ENCODE data around the gene MAPK8IP1.

The MAPK8IP1 gene

DNA sequence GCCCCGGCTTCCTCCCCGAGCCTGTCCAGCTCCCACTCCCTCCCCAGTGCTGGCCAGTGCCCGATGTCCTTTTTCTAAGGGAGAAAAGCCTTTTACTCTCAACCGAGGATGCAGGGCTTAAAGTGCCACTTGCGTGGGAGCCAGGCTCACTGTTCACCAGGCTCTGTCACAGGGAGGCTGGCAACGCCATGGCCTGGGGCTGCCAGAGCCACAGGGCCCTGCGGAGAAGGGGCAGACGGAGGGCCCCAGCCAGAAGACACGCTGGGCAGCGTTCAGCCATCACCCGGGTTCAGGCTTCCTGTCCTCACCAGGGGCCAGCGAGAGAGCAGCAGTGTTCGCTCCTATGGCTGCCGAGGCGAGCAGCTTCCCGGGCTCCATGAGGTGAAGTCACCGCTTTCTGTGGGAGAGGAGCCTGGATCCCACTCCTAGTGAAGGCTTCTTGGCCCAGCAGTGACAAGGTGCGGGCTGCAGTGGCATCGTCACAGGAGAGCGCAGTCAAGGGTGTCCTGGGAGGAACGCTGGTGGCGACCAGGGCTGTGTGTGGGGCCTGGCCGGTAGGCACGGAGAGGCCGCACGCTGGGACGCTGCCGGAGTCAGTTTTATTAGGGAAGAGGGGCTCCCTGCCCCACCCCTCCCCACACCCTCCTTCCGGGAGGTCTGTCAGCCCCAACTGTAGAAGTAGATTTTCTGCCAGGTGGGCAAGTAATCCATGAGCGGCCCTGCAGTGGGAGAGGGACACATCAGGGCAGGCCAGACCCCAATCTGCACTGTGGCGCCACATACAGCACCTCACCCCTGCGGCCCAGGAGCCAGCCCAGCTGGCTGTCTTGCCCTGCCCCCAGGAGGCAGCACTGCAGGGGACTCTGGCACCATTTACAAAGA is 24.4 kb downstream of the MAPK8IP1 start:
- no peak for DNase-seq (ENCODE audit: low read depth in 2 of 2)

DNA sequence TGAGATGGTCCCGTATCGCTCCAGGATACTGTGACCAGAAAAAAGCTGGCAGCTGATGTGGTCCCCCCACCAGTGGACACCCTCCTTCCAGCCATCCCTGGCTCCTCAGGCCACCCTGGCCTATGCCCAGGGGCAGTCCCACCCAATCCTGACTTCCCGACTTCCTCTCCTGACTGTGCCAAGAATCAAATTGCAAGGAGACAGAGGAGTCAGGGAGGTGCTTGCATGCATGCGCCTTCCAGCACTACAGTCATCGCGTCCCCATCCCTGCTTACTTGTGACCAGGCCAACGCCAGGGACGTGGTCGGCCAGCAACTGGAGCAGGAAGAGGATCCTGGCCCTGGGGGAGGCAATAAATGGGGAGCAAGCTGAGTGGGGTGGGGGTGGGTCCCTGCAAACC is 25.2 kb downstream of the MAPK8IP1 start:
- no peak for DNase-seq (ENCODE audit: low read depth in 2 of 2)

DNA sequence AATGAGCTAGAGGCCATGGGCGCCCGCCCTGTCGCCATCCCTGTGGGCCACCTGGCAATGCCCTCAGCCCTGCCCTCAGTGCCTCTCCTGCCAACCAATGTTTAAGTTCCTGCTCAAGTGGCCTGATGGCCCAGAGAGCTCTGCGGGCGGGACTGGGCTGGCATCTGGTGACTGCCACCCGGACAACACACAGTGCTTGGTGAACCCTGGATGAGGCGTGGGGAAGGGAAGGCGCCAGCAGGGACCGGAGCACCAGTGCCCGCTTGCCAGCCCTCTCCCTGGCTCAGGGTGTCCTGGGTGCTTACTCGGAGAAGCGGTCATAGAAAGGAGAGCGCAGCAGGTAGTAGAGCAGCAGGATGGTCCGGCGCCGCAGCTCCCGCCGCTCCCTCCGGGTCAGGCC is 28.1 kb downstream of the MAPK8IP1 start:
- DNase-seq (ENCODE audit: low read depth in 2 of 2): no peak

DNA sequence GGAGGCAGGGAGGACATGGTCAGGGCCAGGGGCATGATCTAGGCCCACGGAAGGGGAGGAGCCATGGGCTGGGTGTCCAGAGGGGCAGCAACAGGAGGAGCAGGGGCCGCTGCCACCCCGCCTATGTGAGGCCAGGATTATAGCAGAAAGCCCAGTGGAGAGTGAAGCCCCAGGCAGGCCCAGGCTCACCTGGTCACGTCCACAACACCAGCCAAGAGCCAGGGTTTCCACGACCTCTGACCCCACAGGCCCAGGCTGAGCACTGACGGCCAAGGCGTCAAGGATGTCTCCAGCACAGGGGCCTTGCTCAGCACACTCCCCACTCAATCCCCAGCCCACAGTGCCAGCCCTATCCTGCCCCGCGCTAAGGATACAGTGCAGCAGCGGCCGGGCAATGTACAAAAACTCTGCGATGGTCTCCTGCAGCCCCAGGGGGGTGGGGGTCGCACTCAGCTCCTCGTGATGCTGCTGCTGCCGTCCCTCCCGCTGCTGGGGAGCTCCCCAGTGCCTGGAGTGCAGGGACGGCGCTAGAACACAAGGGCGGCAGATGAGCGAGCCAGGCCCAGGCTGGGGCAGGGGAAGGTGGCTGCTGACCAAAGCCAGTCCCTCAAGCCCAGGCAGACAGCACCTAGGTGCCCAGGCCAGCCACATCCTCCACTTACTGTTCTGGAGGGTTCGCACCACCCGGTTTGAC is 28.6 kb downstream of the MAPK8IP1 start:
- DNase-seq (ENCODE audit: low read depth in 2 of 2): no peak

DNA sequence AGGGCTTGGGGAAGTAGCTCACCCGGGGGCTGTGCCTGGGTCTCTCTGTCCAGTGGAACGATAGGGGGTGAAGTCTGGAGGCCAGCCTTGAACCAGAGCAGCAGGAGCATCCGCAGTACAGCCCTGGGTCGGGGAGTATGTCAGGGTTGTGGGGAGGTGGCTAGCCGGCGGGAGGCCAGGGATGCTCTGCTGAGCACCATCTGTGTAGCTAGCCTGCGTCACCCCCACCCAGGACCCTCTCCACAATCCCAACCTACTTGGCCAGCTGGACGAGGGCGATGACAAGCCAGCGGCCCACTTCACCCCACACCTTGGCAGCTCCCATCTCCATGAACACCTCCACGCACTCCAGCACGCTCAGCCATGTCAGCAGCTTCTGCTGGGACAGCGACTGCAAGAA is 30.0 kb downstream of the MAPK8IP1 start:
- no peak for DNase-seq (ENCODE audit: low read depth in 2 of 2)

DNA sequence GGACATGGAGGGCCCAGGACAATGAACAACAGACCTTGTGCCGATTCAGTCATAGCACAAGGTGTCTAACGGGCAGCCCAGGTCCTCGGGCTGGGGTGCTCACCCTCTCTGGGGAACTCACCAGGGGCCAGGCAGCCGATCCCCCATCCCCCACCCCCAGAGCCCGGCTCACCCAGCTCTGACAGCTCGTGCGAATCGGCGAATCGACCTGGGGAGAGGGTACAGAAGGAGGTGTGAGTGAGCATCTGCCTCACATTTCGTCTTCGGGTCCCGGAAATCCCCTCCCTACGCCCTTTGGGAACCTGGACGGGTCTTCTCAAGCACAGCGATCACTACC is 31.8 kb downstream of the MAPK8IP1 start:
- no peak for DNase-seq (ENCODE audit: low read depth in 2 of 2)

DNA sequence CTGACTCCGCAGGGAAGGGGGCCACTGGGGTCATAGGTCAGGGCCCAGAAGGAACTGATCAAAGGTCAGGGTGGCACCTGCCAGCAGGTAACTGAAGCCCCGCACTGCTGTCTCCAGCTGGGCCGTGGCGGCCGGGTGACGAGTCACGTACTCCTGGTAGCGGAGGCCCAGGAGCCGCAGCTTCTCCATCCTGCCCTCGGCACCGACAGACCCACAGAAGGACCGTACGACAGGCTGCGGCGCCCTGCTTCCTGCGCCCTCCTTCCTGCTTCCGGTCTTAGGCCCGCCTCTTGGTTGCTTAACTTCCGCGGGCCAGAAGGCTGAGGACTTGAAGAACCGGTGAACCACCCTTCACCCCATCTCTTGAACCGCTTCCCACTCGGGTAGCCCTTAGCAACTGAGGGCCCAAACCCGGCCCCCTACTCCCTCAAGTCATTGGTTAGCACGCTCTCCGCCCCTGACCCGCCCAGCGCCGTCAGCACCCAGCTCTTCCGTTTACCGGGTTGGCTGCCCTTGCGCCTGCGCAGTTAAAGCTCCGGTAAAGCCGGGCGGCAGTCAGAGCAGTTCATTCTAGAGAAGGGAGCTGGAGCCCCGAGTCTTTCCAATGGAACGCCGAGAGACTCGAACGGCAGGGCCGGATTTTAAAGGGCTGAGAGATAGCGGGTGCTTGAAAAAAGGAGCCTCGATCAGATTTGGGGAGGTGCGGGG is 32.3 kb downstream of the MAPK8IP1 start, which contains the start of gene PEX16:
PEX16 (minus strand) TSS at position 255 of the 708 bp plus-strand sequence; CDS start at position 189, 66 bp downstream.
- DNase-seq (ENCODE audit: low read depth in 2 of 2): peak; percentile 80 to 89

DNA sequence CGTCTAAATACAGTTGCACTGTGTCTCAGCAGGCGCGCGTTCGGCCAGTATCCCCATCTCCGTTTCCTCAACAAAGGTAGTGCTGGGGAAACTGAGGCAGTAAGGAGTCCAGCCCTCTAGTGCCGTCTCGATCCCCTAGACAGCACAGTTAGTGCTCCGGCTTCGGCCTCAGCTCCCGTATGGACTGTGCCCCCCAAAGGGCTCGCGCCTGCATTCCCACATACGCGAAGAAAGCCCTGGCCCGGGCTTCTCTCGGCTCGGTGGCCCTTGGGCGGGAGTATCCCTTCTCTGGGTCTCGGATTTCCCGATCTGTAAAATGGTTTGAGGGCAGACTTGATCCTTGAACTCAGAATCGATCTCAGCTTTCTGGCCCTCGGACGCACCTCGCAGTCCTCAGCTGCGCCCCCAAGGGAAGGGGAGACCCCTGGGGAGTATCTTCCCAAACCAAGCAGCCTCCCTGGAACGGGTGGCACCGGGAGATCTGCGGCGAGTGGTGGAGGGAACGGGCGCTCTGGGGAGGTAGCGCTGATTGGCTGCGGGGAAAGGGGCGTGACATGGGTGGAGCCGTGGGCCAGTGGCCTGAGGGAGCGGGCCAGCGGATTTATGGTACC is 33.0 kb downstream of the MAPK8IP1 start:
- DNase-seq (ENCODE audit: low read depth in 2 of 2): peak in 1 of 2 donors; percentile 40

DNA sequence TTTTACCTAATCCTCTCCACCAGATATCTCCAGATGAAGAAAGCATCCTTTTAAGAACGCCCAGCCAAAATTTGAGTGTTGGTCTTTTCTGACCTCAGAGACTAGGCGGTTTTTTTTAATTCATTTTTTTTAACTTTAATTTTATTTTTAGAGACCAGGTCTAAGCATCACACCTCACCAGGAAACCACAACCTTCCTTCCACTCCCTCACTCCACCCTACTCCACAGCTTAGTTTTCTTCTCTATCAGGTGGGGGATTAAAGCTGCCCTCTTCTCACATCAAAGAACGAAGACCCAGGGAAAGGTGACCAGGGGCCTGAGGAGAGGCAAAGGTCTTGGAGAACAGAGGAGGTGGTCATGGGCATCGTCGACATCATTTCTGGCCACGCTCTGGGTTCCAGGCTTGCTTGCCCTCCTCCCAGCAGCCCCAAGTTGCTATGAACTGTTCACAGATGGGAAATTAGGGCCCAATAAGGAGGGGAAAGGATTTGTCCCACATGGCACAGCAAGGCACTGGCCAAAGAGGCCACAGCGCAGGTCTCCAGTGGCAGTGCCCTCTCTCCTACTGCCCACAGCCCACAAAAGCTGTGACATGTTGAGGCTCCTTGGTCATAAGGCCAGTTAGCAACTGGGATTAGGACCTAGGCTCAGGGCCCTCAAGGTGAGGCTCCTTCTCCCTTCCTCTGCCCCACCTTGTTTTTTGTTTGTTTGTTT is 33.7 kb downstream of the MAPK8IP1 start:
- no peak for DNase-seq (ENCODE audit: low read depth in 2 of 2)

DNA sequence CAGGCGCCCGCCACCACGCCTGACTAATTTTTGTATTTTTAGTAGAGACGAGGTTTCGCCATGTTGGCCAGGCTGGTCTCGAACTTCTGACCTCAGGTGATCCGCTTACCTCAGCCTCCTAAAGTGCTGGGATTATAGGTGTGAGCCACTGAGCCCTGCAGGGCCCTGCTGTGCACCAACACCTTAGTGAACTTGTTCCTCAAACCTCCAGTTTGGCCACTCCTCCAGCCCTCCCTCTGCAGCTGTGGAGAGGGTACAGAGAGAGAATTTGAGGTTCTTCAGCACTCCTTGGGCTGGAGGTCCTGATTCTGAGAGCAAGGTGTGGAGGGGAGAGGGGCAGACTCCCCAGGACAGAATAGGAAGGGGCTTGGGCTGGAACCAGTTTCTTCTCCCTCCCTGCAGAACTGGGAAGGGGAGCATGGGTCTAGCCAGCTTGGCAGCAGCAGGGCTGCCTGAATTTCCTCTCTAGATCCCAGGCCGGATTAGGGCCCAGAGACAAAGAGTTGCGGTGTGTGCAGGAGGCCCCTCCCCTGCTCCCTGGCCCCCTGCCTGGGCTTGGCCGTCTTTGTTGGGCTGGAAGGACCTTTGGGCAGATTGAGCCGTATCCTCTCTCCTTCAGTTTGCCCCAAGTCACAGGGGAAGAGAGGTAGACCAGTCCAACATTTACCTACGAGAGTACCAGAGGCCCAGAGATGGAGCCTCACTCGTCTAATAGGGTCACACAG is 34.5 kb downstream of the MAPK8IP1 start:
- DNase-seq (ENCODE audit: low read depth in 2 of 2): no peak

DNA sequence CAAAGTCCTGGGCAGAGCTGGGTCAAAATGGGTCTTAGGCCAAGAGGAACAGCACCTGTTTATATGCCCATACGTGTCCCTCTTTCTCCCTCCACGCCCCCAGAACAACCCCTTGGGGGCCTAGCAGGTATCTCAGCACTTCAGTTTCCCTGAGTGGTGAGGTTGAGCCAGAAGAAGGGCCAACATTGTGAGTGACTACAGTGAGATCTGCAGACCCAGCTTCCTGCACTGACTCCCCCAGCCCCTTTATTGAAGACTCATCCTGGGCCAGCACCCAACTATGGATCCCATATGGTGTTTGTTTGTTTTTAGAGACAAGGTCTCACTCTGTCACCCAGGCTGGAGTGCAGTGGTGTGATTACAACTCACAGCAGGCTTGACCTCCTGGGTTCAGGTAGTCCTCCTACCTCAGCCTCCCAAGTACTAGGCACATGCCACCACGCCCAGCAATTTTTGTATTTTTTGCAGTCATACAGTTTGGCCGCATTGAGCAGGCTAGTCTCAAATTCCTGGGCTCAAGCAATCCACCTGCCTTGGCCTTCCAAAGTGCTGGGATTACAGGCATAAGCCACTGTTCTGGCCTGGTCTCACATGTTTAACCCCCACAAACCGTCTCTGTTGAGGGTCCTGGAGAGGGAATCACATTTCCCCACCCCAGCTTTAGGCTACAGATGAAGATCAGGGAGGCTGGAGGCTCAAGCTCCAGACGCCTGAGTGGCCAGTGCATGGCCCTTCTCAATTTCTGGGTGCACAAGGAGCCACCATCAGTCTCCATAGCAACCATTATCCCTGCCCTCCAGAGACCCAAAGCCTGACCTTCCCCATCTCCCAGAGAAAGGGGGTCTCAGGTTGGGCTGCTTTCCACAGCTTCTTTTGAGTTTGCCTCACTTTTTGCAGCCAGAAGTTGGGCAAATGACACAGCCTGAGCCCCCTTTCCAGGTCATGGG is 35.4 kb downstream of the MAPK8IP1 start:
- DNase-seq (ENCODE audit: low read depth in 2 of 2): no peak

DNA sequence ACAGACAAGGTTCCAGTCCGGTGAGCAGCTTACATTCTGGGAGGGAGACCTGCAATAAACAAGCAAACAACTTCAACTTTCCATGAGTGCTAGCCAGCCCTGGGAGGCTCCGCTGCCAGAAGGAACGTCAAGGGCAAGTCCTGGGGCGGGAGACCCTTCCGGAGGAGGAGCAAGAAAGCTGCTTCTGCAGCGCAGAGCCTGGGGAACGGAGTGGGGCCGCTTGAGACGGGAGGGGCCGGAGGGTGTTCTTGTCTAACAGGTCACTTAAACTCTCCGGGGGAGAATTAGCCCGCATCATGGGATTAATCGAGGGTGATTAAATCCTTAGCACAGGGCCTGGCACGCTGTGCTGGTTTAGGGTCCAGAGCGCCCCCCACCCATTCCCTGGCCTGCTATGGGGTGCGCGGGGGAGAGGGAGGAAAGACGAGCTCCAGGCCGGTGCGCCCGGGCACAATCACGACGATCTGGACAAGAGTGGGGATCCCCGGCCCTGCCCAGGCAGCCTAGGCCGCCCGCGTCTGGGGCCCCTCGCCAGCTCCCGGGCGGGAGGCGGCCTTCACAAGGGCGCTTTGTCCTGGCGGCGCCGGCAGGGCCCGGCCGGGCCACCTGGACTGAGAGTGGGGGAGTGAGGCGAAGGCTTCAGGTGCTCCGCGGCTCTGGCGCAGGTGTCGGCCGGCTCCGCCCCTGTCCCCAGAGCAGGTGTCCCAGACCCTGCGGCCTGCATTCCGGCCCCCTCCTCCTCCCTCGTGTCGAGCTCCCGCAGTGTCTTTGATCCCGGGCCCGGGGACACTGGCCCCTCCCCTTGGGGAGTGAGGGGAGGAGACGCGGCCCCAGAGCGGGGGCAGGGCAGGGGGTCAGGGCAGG is 36.3 kb downstream of the MAPK8IP1 start:
- DNase-seq (ENCODE audit: low read depth in 2 of 2): no peak

DNA sequence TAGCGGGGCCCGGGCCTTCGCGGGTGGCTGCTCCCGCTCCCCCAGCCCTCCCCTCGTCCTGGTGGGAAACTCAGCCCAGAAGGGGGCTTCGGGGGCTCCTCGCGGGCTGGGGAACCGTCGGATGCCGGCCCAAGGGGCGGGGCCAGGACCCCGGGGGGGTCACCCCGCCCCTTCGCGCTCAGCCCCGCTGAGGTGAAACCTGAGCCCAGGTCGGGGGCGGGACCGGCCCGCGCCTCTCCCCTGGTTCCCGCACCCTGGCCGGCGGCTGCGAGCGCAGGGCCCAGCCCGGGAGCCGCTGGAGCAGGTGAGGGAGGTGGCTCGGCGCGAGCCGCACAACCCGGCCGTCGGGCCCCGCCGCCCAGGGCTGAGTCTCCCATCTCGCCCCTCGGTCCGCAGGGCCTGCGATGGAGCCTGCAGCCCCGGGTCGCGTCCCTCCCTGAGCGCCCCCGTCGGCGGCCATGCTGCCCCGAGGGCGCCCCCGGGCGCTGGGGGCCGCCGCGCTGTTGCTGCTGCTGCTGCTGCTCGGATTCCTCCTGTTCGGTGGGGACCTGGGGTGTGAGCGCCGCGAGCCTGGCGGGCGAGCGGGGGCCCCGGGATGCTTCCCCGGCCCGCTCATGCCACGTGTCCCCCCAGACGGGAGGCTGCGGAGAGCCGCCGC is 37.1 kb downstream of the MAPK8IP1 start, which contains the start of gene LARGE2:
LARGE2 (plus strand) TSS at position 232 of the 658 bp plus-strand sequence; CDS start at position 459, 227 bp downstream.
- no peak for DNase-seq (ENCODE audit: low read depth in 2 of 2)

DNA sequence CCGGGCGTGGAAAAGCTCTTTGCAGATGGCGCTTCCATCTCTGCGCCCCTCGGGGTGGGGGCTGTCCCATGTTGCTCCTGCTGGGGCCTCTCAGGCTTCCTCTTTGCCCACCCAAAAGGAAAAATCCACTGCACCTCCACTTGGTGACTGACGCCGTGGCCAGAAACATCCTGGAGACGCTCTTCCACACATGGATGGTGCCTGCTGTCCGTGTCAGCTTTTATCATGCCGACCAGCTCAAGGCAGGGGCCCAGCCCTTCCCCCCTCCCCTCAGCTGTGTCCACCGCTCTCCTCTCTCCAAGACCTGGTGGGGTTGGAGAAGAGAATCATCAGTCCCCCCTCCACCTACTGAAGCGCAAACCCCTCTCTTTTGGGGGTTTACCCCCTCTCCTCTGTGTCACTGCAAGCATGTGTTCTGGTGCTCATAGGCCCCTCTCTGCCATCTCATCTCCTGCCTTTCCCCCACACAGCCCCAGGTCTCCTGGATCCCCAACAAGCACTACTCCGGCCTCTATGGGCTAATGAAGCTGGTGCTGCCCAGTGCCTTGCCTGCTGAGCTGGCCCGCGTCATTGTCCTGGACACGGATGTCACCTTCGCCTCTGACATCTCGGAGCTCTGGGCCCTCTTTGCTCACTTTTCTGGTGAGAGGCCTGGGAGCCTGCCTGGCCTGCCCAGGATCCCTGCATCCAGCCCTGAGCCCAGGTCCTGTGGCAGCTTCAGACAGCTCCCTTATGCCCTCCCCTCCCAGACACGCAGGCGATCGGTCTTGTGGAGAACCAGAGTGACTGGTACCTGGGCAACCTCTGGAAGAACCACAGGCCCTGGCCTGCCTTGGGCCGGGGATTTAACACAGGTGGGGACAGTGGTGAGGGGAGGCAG is 38.8 kb downstream of the MAPK8IP1 start:
- no peak for DNase-seq (ENCODE audit: low read depth in 2 of 2)

DNA sequence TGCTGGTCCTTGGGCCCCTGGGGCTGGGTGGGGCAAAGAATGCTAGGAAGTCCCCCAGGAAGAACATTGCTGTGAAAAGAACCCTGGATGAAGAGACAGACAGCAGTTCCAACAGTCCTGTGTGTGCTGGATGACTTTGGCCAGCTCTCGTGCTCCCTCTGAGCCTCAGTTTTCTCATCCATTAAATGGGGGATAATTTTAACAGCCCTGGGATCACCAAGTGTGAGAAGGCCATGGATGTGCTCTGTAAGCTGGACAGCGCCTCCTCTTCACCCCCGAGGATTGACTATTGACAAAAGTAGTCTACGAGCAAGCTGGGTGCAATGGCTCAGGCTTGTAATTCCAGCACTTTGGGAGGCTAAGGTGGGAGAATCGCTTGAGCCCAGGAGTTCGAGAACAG is 39.5 kb downstream of the MAPK8IP1 start:
- DNase-seq (ENCODE audit: low read depth in 2 of 2): no peak

DNA sequence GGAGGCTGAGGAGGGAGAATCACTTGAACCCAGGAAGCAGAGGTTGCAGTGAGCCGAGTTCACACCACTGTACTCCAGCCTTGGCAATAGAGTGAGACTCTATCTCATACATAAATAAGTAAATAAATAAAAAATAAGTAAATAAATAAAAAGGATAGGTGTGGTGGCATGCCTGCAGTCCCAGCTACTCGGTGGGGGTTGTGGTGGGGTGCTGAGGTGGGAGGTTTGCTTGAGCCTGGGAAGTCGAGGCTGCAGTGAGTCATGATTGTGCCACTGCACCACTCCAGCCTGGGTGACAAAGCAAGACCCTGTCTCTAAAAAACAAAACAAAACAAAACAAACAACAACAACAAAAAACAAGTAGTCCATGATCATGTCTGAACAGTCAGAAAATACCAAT is 40.1 kb downstream of the MAPK8IP1 start:
- no peak for DNase-seq (ENCODE audit: low read depth in 2 of 2)

DNA sequence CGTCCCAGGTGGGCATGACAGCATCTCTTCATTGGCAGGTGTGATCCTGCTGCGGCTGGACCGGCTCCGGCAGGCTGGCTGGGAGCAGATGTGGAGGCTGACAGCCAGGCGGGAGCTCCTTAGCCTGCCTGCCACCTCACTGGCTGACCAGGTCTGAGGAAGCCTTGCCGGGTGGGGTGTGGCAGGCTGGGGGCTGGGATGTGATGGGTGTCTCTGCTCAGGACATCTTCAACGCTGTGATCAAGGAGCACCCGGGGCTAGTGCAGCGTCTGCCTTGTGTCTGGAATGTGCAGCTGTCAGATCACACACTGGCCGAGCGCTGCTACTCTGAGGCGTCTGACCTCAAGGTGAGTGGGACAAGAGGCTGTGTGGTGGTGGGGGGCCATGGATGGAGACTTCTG is 40.5 kb downstream of the MAPK8IP1 start:
- no peak for DNase-seq (ENCODE audit: low read depth in 2 of 2)
